HFF-Myc (cell line): ENCODE measurements around the gene TSPAN3.

ENCODE experiments used
- DNase-seq: peaks from one replicate; pipeline ENCODE4 v3.0.0-alpha.2; 2011; ENCODE audit warnings: low read depth; ENCODE audit errors: extremely low read depth
- H3K4me3 ChIP-seq: replicated peaks from 2 replicates; pipeline ENCODE4 v1.5.1; 2011; ENCODE audit warnings: low read depth, mild to moderate bottlenecking, control low read depth, low read length
- CTCF ChIP-seq: IDR thresholded peaks from 2 replicates; pipeline ENCODE4 v1.5.1; 2012; ENCODE audit warnings: mild to moderate bottlenecking, low read depth, low read length, control low read depth; ENCODE audit errors: missing control alignments

TSPAN3 gene

GRCh38 chr15:77097921-77098320 lies 27.0 kb upstream of the TSPAN3 start:
- TF ChIP-seq CTCF: no peak
- no peak for DNase-seq
- H3K4me3 ChIP-seq: no peak overlapping the region

- TF ChIP-seq CTCF: no peak
- DNase-seq: no peak
- no peak overlapping the region for H3K4me3 ChIP-seq
These were observed 26.4 kb upstream of the TSPAN3 start for GRCh38 chr15:77097248-77097721.

- no peak for TF ChIP-seq CTCF
- no peak overlapping the region for H3K4me3 ChIP-seq
- DNase-seq: no peak
These were observed 25.6 kb upstream of the TSPAN3 start for GRCh38 chr15:77096541-77096940.

GRCh38 chr15:77096138-77096537 lies 25.2 kb upstream of the TSPAN3 start:
- TF ChIP-seq CTCF: no peak
- DNase-seq: no peak
- no peak overlapping the region for H3K4me3 ChIP-seq

GRCh38 chr15:77094397-77095030 lies 23.6 kb upstream of the TSPAN3 start:
- DNase-seq: no peak
- peak; percentile 51 for TF ChIP-seq CTCF
- no peak overlapping the region for H3K4me3 ChIP-seq

GRCh38 chr15:77093436-77093835 lies 22.5 kb upstream of the TSPAN3 start:
- no peak overlapping the region for H3K4me3 ChIP-seq
- no peak for TF ChIP-seq CTCF
- DNase-seq: no peak

- no peak for TF ChIP-seq CTCF
- DNase-seq: no peak
- no peak overlapping the region for H3K4me3 ChIP-seq
These were observed 20.2 kb upstream of the TSPAN3 start for GRCh38 chr15:77091097-77091496.
